K562 (cell line): ENCODE results near the gene NEDD4L. TPM values are rescaled to one million over a fixed set of nuclear protein-coding genes. Genes with fewer than 3 reads are reported as not detected.

Experiments used
- CBX3 ChIP-seq, 2 experiments: IDR thresholded peaks; 1 replicate in 1 of 2; 2 replicates in 1 of 2; pipeline ENCODE4 v1.6.1; 2012; ENCODE audit warnings: inconsistent platforms in 2 of 2, low read length in 2 of 2, borderline replicate concordance in 1 of 2, control low read depth in 1 of 2
- CEBPB ChIP-seq: fragments of 450-650 bp; IDR thresholded peaks from 2 replicates; pipeline ENCODE4 v1.6.1; 2016; ENCODE audit warnings: missing genetic modification characterization, missing compliant biosample characterization
- COPS2 ChIP-seq: fragments of 450-650 bp; conservative IDR thresholded peaks from 2 replicates; pipeline ENCODE4 v1.6.1; 2016; ENCODE audit warnings: mild to moderate bottlenecking, moderate library complexity
- EP300 ChIP-seq: IDR thresholded peaks from 2 replicates; pipeline ENCODE4 v1.6.1; 2012; ENCODE audit warnings: low read length, improper control_type of control experiment
- ESRRA ChIP-seq: fragments of 450-650 bp; IDR thresholded peaks from 2 replicates; pipeline ENCODE4 v1.6.1; 2014; ENCODE audit warnings: low read depth, mild to moderate bottlenecking, moderate library complexity, borderline replicate concordance
- FOSL1 ChIP-seq: fragments of 200-800 bp; sonication (Bioruptor generic); conservative IDR thresholded peaks from 2 replicates; pipeline ENCODE4 v1.6.1; 2016; ENCODE audit warnings: missing genetic modification characterization, missing compliant biosample characterization
- FOXK2 ChIP-seq, 2 experiments: fragments of 450-650 bp; IDR thresholded peaks in 1 of 2; conservative IDR thresholded peaks in 1 of 2; 2 replicates each; pipeline ENCODE4 v1.6.1; 2016; ENCODE audit warnings: low read depth in 2 of 2, mild to moderate bottlenecking in 1 of 2
- GTF2F1 ChIP-seq: IDR thresholded peaks from 2 replicates; pipeline ENCODE4 v1.6.1; 2011; ENCODE audit warnings: low read depth, low read length, improper control_type of control experiment
- HDAC1 ChIP-seq, 2 experiments: fragments of 450-650 bp; IDR thresholded peaks; 2 replicates each; pipeline ENCODE4 v1.6.1; 2016 to 2017; ENCODE audit warnings: inconsistent platforms in 1 of 2, mild to moderate bottlenecking in 1 of 2, moderate library complexity in 1 of 2
- IRF2 ChIP-seq: sonication (generic); formaldehyde crosslinking; IDR thresholded peaks from 2 replicates; pipeline ENCODE4 v1.8.1; 2022; ENCODE audit warnings: mild to moderate bottlenecking, missing genetic modification reagents
- JUN ChIP-seq, 2 experiments: sonication (generic) in 1 of 2; formaldehyde crosslinking in 1 of 2; IDR thresholded peaks; 2 replicates each; pipeline versions ENCODE4 v1.6.1 to v1.8.0; 2012 to 2022; ENCODE audit warnings: borderline replicate concordance in 2 of 2, mild to moderate bottlenecking in 2 of 2, improper control_type of control experiment in 1 of 2, low read depth in 1 of 2, low read length in 1 of 2, missing genetic modification reagents in 1 of 2
- JUND ChIP-seq, 2 experiments: IDR thresholded peaks; 2 replicates in 1 of 2; 3 replicates in 1 of 2; pipeline ENCODE4 v1.6.1; 2011; ENCODE audit warnings: borderline replicate concordance in 2 of 2, low read depth in 2 of 2, low read length in 2 of 2, improper control_type of control experiment in 1 of 2, missing biosample characterization in 1 of 2, missing genetic modification characterization in 1 of 2, missing genetic modification reagents in 1 of 2
- L3MBTL2 ChIP-seq: fragments of 450-650 bp; IDR thresholded peaks from 2 replicates; pipeline ENCODE4 v1.6.1; 2016; ENCODE audit warnings: mild to moderate bottlenecking, moderate library complexity
- LEF1 ChIP-seq: fragments of 450-650 bp; IDR thresholded peaks from 2 replicates; pipeline ENCODE4 v1.6.1; 2016; ENCODE audit warnings: mild to moderate bottlenecking
- MITF ChIP-seq: IDR thresholded peaks from 2 replicates; pipeline ENCODE4 v1.6.1; 2014; ENCODE audit warnings: antibody characterized with exemption
- PKNOX1 ChIP-seq: fragments of 450-650 bp; IDR thresholded peaks from 2 replicates; pipeline ENCODE4 v1.6.1; 2016
- POLR2AphosphoS5 ChIP-seq: IDR thresholded peaks from 2 replicates; pipeline ENCODE4 v1.6.1; 2011; ENCODE audit warnings: mild to moderate bottlenecking, low read depth, low read length, moderate library complexity; ENCODE audit not compliant: control insufficient read depth, insufficient read depth
- SMARCA5 ChIP-seq: fragments of 450-650 bp; IDR thresholded peaks from 2 replicates; pipeline ENCODE4 v1.6.1; 2016
- TFAP4 ChIP-seq: sonication (generic); formaldehyde crosslinking; IDR thresholded peaks from 2 replicates; pipeline ENCODE4 v1.8.0; 2022; ENCODE audit warnings: missing genetic modification reagents, mild to moderate bottlenecking, moderate library complexity, borderline replicate concordance
- THAP7 ChIP-seq: fragments of 250-450 bp; sonication (Bioruptor Pico); IDR thresholded peaks from 2 replicates; pipeline ENCODE4 v1.5.0; 2021
- ZNF395 ChIP-seq: fragments of 200-800 bp; sonication (Bioruptor generic); IDR thresholded peaks from 2 replicates; pipeline ENCODE4 v1.6.1; 2017; ENCODE audit warnings: missing genetic modification characterization, missing compliant biosample characterization
- polyA plus RNA-seq, 8 experiments: library from polyadenylated mRNA; depleted of rRNA in 4 of 8; stranded (reverse) in 5 of 8; unstranded in 3 of 8; fragments of >200 nt; fragmentation: Nextera tagmentation in 2 of 8; fragmentation: Illumina TruSeq in 1 of 8; extraction: Ambion mirVana in 2 of 8; extraction: Trizol in 1 of 8; gene quantifications; 2 replicates each; pipeline versions ENCODE4 v1.2.1 to v1.2.3, GENCODE V29; 2011 to 2014; ENCODE audit warnings: inconsistent platforms in 1 of 8, missing spikeins in 1 of 8
- total RNA-seq, 7 experiments: library from RNA; depleted of rRNA in 6 of 7; stranded (reverse); fragments of >200 nt in 6 of 7; fragmentation: Illumina TruSeq in 2 of 7; extraction: Trizol in 2 of 7; gene quantifications; 2 replicates each; pipeline versions ENCODE4 v1.2.1 to v1.2.3, GENCODE V29; 2011 to 2021; ENCODE audit warnings: low replicate concordance in 1 of 7

Gene NEDD4L
- total and polyA plus RNA-seq, 9 of the 15 experiments (the other 6 are each of a cell fraction or from before 2014, with no cell fraction given) = 8.1 to 33.4 (median 19.9) TPM

- TF ChIP-seq COPS2 = no peak
- peak; percentile 20; the same call in 1 of the 2 replicates for TF ChIP-seq EP300
- no peak for TF ChIP-seq GTF2F1
- TF ChIP-seq ZNF395 = 0 out of 2 replicates have a peak, but pooled peaks have one; percentile 31
- peak in 1 of 2 experiments; percentile 74; a peak in 2 of 4 replicates for TF ChIP-seq HDAC1 (IDR thresholded peaks at IDR 0.05)
- peak; percentile 47; the same call in 1 of the 2 replicates for TF ChIP-seq L3MBTL2
- TF ChIP-seq CEBPB (tag) = peak; percentile 19; the same call in 1 of the 2 replicates
- peak; percentile 38; the same call in 1 of the 2 replicates for TF ChIP-seq TFAP4
- peak; percentile 78 for TF ChIP-seq MITF
- peak; percentile 81; the same call in 1 of the 2 replicates for TF ChIP-seq JUN (IDR thresholded peaks at IDR 0.05; ENCODE audit: borderline replicate concordance, low read depth, low read length)
- no peak for TF ChIP-seq JUN (CRISPR knock-in tag; IDR thresholded peaks at IDR 0.05; ENCODE audit: borderline replicate concordance)
- TF ChIP-seq PKNOX1 = peak; percentile 61
- TF ChIP-seq LEF1 = 0 out of 2 replicates have a peak, but pooled peaks have one; percentile 28
- no peak for TF ChIP-seq THAP7 (CRISPR knock-in tag)
- TF ChIP-seq FOXK2 (conservative IDR thresholded peaks at IDR 0.05 in 1 of 2, IDR thresholded peaks at IDR 0.05 in 1 of 2; ENCODE audit: low read depth in 2 of 2) = peak; percentile 88 to 94
- TF ChIP-seq IRF2 (CRISPR knock-in tag) = no peak
- no peak for TF ChIP-seq SMARCA5
- TF ChIP-seq FOSL1 = peak; percentile 89
- peak; percentile 84 for TF ChIP-seq JUND (IDR thresholded peaks at IDR 0.05; ENCODE audit: borderline replicate concordance, low read depth, low read length)
- peak; percentile 67; the same call in 1 of the 3 replicates for TF ChIP-seq JUND (tag; IDR thresholded peaks at IDR 0.05; ENCODE audit: borderline replicate concordance, low read depth, low read length)
- peak; percentile 83 for TF ChIP-seq ESRRA
- TF ChIP-seq POLR2AphosphoS5 = 0 out of 2 replicates have a peak, but pooled peaks have one; percentile 20
- TF ChIP-seq CBX3 (IDR thresholded peaks at IDR 0.05; ENCODE audit: borderline replicate concordance in 1 of 2, low read length in 2 of 2) = 0 out of 3 replicates have a peak, but pooled peaks of 1 of the 2 experiments have one; percentile 2
Observed at GRCh38 chr18:58223717-58224424, 179.8 kb downstream of the NEDD4L start (continued).
